Measurements from ENCODE around the gene EDDM13.
"Not testable (repeated sequence)": the region's sequence is repeated elsewhere in the genome, so short reads cannot be mapped to it uniquely, and the experiment has no call there.

The EDDM13 gene

GRCh38 chr19:56272161-56272798 is at the start of gene EDDM13:
Gene EDDM13, plus strand, starts transcription at chr19:56272748. Its CDS starts 87 bp downstream, at chr19:56272835.
- no peak for DNase-seq

- no peak for DNase-seq
These were observed 49.6 kb upstream of the EDDM13 start for GRCh38 chr19:56222901-56223300.

GRCh38 chr19:56223481-56223880 is 49.1 kb upstream of the EDDM13 start:
- no peak for DNase-seq

GRCh38 chr19:56245121-56245740 is 27.3 kb upstream of the EDDM13 start:
- no peak for DNase-seq

GRCh38 chr19:56245764-56246163 is 26.8 kb upstream of the EDDM13 start:
- DNase-seq = not testable (repeated sequence)

- DNase-seq = not testable (repeated sequence)
These were observed 23.7 kb upstream of the EDDM13 start for GRCh38 chr19:56248736-56249338.

- DNase-seq = peak; percentile 86
These were observed 19.7 kb upstream of the EDDM13 start for GRCh38 chr19:56252699-56253422.

- peak; percentile 67 for DNase-seq
These were observed 18.8 kb upstream of the EDDM13 start for GRCh38 chr19:56253737-56254136.

- no peak for DNase-seq
These were observed 14.3 kb upstream of the EDDM13 start for GRCh38 chr19:56258272-56258671.

- DNase-seq = no peak
These were observed 11.4 kb upstream of the EDDM13 start for GRCh38 chr19:56261145-56261544.

- not testable (repeated sequence) for DNase-seq
These were observed 10.6 kb upstream of the EDDM13 start for GRCh38 chr19:56261932-56262331.

- no peak for DNase-seq
These were observed 9.2 kb upstream of the EDDM13 start for GRCh38 chr19:56263319-56263718.

- DNase-seq = no peak
These were observed 6.5 kb upstream of the EDDM13 start for GRCh38 chr19:56266051-56266450.

- no peak for DNase-seq
These were observed 3.2 kb upstream of the EDDM13 start for GRCh38 chr19:56269348-56269747.

- no peak for DNase-seq
These were observed 1.9 kb upstream of the EDDM13 start for GRCh38 chr19:56270676-56271075.

GRCh38 chr19:56271151-56271550 is 1.4 kb upstream of the EDDM13 start:
- DNase-seq = no peak

GRCh38 chr19:56273563-56274117 is 1.1 kb downstream of the EDDM13 start:
- DNase-seq = no peak

GRCh38 chr19:56282809-56283208 is 10.3 kb downstream of the EDDM13 start:
- DNase-seq = no peak

GRCh38 chr19:56284746-56285145 is 12.2 kb downstream of the EDDM13 start:
- no peak for DNase-seq

GRCh38 chr19:56290104-56290503 is 17.6 kb downstream of the EDDM13 start:
- no peak for DNase-seq

GRCh38 chr19:56291867-56292266 is 19.3 kb downstream of the EDDM13 start:
- no peak for DNase-seq

GRCh38 chr19:56294549-56294948 is 22.0 kb downstream of the EDDM13 start:
- DNase-seq = no peak

Measured in RPMI8226 (cell line).